B cell (primary cell): ENCODE measurements around the gene TAS2R50.

Experiments
- EZH2 ChIP-seq: IDR thresholded peaks from 2 replicates; pipeline ENCODE4 v1.6.1; 2012; ENCODE audit warnings: borderline replicate concordance, low read depth, mild to moderate bottlenecking, moderate library complexity, low read length; ENCODE audit not compliant: insufficient read depth, poor library complexity, severe bottlenecking
- TF ChIP-seq, protein P1 (sequence below): fragments of 200-600 bp; IDR thresholded peaks from one replicate; pipeline ENCODE4 v1.8.0; 2022; ENCODE audit warnings: antibody characterized with exemption, mild to moderate bottlenecking

DNA sequence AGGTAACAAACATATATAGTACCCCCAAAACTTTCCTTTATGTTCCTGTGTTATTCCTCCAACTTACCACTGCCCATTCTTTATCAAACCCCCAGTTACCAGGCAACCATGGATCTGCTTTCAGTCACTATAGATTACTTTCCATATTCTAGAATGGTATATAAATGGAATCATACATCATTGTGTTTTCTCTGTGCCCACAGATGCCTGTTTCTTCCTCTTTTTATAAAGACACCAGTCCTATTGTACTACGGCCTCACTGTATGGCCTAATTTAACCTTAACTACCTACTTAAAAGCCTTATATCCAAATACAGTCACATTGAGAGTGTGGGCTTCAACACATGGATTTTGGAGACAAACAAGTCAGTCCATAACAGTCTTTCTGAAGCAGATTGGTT lies 50.2 kb downstream of the TAS2R50 start:
- TF ChIP-seq, protein P1, sequence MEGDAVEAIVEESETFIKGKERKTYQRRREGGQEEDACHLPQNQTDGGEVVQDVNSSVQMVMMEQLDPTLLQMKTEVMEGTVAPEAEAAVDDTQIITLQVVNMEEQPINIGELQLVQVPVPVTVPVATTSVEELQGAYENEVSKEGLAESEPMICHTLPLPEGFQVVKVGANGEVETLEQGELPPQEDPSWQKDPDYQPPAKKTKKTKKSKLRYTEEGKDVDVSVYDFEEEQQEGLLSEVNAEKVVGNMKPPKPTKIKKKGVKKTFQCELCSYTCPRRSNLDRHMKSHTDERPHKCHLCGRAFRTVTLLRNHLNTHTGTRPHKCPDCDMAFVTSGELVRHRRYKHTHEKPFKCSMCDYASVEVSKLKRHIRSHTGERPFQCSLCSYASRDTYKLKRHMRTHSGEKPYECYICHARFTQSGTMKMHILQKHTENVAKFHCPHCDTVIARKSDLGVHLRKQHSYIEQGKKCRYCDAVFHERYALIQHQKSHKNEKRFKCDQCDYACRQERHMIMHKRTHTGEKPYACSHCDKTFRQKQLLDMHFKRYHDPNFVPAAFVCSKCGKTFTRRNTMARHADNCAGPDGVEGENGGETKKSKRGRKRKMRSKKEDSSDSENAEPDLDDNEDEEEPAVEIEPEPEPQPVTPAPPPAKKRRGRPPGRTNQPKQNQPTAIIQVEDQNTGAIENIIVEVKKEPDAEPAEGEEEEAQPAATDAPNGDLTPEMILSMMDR, result no peak
- TF ChIP-seq EZH2, result no peak
